RPMI7951 (cell line): ENCODE measurements around the gene TFF2. TPM values are rescaled to one million over a fixed set of nuclear protein-coding genes. Genes with fewer than 3 reads are reported as not detected.

Source experiments
- DNase-seq: peaks from one replicate; pipeline ENCODE4 v3.0.0-alpha.2; 2012; ENCODE audit warnings: low read depth
- total RNA-seq: library from RNA; depleted of rRNA; stranded (reverse); fragments of >200 nt; shearing (Covaris generic); gene quantifications from 2 replicates; pipeline ENCODE4 v1.2.3, GENCODE V29; 2014

Gene TFF2
- total RNA-seq, 1 experiment from 2014 or later: not detected

DNA sequence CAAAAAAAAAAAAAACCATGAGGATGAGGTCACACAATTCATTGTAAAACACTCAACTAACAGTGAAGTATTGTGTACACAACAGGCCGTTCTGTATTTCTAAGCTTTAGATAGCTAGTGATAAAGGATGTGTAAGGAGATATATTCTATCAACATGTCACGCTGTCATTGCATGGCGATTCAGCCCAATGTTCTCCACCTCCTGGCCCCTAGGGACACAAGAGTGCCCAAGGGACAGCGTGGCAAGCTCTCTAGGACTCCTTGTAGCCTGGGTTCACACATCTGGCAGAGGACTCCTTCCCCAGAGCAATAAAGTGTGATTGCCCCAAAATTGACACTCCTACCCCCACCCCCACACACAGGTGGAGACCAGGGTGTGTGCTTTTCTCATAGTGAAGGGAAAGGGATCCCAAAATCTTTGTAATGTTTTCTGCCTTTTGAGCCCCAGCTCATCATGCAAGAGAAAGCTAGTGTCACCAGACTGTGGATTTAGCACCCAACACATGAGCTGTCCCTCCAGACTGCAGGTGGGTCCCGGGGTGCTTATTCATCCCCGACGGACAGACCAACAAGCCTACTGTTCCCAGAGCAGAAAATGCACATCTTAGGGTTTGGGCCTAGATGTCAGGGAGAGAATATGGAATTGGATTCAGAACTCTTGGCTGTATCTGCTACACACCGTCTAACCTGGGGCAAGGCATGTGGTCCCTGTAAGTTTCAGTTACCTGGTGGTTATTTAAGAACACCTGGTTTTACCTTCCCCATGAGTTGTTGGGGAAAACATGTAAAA lies 33.6 kb upstream of the TFF2 start:
- no peak for DNase-seq

DNA sequence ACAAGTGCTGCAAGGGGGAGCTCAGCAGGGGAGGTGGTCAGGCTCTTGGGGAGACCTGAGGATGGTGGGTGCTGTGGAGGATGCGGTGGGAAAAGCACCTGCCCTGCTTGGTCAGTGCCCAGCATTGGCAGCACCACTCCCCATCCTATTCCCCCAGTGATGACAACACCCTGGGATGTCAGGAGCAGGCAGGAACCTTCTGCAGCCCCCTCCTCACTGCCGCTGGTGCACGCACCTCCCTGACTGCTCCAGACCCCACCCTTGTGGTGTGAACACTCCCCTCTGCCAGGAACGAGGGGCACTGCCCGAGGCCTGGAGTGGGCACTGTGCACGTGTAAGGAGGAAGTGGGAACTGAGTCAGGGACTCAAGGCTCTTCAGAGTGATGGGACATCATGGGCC lies 32.5 kb upstream of the TFF2 start:
- no peak for DNase-seq

DNA sequence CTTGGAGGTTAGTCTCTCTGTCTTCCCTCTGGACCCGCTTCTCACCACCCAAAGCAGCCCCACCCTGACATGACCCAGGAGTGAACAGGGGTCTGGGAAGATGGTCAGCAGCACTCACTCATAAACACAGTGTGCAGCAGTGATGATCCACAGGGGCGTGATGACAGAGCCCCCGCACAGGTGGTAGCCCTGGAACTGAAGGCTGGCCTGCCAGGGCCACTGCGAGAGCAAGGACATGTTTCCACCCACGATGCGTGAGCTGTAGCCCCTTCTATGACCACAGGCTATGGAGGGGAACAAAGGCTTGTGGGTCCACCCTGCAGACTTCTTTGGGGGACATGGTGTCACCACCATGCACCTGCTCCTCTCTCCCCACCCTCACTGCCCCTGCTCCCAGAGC lies 32.1 kb upstream of the TFF2 start:
- no peak for DNase-seq

DNA sequence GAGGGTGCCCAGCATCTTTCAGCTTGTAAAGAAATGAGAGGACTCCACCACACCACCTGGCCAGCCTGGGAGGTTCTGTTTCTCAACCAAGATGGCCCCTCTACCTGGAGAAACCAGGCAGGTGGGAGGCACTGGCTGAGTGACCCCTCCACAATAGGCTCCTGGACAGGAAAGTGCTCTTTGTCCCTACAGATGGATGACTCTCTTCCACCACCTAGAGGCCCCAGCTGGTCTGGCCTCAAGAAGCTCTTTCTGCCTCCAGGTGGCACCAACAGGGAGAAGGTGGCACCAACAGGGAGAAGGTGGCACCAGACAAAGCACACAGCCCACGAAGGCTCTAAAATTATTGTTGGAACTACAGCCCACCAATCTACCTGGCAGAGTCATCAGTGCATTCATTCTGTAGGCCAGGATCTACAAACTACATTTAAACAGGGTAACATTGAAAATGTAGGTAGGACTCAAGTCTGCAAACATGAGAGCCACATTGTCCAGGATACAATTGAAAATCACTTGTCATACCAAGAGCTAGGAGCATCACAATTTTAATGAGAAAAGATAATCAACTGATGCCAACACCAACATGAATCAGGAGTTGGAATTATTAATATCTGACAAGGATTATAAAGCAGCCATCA lies 30.7 kb upstream of the TFF2 start:
- DNase-seq: peak; percentile 9

- no peak for DNase-seq
Measured at GRCh38 chr21:42379426-42380215, 28.8 kb upstream of the TFF2 start.

DNA sequence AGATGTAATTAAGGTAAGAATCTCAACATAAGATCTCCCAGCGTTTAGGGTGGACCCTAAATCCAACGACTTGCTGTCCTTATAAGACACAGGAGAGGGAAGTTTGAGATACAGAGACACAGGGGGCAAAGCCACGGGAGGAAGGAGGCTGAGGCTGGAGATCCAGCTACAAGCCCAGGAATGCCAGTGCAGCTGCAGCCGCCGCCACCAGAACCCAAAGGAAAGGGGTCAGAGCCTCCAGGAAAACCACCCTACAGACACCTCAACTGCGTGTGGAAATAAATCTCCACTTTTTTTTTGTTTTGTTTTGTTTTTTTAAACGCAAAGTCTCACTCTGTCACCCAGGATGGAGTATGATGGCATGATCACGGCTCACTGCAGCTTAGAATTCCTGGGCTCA lies 27.6 kb upstream of the TFF2 start:
- no peak for DNase-seq

GRCh38 chr21:42377951-42378340 lies 27.2 kb upstream of the TFF2 start:
- no peak for DNase-seq

DNA sequence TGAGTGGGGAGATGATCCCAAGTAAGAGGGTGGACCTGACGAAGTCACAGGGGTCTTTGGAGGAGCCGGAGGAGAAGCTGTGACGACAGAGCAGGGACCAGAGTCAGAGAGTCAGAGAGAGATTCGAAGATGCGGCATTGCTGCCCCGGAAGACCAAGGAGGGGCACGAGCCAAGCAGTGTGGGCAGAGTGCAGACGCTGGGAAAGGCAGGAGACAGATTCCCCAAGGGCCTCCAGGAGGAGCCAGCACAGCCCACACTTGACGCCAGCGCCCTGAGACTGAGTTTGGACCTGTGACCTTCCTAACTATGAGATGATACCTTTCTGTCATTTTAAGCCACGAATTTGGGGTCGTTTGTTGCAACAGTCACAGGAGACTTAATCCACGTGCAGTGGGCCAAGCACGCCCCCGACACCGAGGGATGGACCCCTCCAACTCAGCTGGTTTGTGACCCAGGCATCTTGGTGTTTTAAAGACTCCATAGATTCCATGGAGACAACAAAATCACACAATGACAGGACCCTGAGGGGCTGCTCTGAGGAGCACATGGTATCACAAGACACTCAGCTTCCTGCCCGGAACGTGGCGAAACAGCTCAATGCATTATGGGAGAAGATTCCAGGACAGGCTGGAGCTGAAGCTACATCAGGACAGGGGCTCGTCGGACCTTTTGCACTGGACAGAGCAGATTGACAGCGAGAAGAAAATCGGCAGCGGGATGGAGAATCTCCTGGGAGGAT lies 26.6 kb upstream of the TFF2 start:
- DNase-seq: no peak

- DNase-seq: no peak
Measured at GRCh38 chr21:42376338-42376982, 25.7 kb upstream of the TFF2 start.

- no peak for DNase-seq
Measured at GRCh38 chr21:42375966-42376337, 25.2 kb upstream of the TFF2 start.

DNA sequence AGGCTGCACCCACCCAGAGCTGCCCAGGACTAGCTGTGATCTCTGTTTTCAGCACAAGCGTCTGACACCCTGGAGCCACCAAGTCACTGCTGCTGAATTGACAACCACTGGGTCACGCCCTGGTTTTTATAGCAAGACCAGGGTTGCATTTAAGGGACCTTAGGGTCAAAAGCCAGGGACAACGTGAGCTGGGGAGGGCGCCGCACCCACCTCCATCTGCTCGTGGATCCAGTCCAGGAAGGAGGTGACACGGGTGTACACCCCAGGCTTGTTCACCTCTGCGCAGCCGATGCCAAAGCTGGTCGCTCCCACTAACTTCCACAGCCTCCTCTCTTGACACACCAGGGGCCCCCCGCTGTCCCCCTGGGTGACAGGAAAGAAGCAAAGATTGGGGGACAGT lies 24.7 kb upstream of the TFF2 start:
- DNase-seq: no peak

- DNase-seq: no peak
Measured at GRCh38 chr21:42374864-42375499, 24.2 kb upstream of the TFF2 start.

- no peak for DNase-seq
Measured at GRCh38 chr21:42374457-42374856, 23.7 kb upstream of the TFF2 start.

DNA sequence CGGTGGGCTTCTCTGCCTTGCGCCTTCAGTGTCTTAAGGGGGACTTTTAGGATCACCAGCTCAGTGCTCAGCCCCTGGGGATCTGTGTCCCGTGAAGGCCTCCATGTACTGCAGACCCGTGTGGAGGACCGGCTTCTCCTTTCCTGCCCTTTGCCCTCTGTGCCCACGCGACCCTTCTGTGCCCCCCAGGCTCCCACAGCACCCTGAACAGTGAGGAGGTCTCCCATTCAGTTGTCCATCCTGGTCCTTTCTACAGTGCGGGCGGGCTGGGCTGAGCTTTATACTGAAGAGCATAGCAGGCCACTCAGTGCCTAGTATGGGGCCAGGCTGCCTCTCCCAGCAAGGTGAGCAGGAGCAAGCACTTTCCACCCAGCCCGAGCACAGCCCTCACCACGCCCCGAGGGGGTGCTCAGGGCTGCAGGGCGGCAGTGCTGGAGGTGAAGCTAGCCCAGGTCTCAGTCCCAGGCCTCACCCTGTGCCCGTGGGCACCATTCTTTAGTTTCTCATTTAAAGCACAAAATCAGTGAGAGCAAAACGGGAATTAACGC lies 23.2 kb upstream of the TFF2 start:
- no peak for DNase-seq

DNA sequence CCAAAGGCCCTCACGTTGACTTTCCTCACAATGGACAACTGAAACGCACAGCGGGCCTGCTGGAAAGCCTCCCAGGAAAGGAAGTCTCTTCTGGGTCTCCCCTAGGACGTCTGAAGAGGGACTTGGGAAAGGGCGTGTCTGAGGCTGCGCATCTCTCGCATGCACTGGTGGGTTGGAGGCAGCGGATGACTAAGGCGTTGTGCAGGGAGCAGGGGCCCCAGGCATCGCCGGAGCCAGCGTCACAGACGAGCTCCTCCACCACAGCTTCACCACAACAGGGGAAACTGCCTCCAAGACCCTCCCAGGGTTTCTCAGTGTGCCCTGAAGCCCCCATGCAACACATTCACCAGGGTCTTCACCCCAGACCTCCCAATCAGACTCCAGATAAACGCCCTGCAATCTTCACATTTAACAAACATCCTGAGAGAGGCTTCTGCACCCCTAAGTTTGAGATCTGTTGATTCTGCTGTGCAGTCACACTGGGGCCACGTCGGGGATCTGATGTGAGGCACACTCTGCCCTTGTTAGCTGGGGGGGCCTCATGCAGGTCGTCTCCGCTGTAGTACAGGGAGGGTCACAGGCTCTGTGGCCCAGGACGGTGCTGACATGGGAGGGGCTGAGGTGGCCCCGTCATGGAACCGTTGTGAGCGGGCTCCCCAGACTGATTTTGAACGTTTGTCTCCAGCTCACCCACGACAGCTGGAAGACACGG lies 22.6 kb upstream of the TFF2 start:
- no peak for DNase-seq

DNA sequence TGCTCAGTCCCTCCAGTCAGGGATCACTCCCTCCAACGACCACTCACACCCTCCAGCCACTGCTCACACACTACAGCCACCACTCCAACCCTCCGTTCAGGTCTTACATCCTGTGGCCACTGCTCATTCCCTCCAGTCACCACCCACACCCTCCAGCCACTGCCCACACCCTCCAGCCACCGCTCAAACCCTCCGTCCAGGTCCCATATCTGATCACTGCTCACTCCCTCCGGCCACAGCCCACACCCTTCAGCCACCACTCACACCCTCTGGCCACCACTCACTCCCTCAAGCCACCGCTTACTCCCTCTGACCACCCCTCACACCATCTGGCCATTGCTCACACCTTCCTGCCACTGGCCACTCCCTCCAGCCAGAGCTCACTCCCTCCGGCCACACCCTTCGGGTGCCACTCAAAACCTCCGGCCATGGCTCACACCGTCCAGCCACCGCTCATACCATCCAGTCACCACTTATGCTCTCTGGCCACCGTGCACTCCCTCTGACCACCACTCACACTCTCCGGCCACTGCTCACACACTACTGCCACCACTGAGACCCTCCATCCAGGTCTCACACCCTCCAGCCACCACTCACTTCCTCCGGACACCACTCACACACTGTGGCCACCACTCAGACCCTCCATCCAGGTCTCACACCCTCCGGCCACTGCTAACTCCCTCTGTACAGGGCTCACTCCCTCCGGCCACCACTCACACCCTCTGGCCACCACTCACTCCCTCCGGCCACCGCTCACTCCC lies 20.3 kb upstream of the TFF2 start:
- no peak for DNase-seq

DNA sequence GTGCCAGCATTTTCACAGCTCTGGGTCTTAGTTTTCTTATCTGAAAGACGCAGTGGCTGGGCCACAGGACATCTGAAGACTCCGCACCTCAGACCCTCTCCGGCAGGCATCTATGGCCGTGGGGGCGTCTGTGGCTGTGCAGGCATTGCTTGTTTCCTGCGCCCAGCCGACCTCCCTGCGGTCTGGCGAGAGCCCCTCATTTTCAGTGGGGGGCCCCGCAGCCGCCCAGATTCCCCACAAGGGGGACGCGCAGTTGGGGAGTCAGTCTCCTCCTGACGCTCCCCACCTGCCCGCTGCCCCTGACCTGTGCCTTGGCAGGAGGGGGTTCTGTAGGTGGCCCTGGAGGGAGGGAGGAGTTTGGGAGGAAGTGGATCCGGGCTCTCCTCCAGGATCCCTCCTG lies 19.0 kb upstream of the TFF2 start:
- no peak for DNase-seq

- DNase-seq: no peak
Measured at GRCh38 chr21:42367367-42368165, 16.8 kb upstream of the TFF2 start.
